Amniotic epithelial cell (primary cell): ENCODE measurements around the gene VPS72.

Experiments used
- DNase-seq: peaks from one replicate; pipeline ENCODE4 v3.0.0-alpha.2; 2010; ENCODE audit warnings: low read depth

Gene VPS72

GRCh38 chr1:151184211-151184610 is 5.8 kb downstream of the VPS72 start:
- no peak for DNase-seq

GRCh38 chr1:151176514-151177045 is 13.4 kb downstream of the VPS72 start:
- no peak for DNase-seq

- peak; percentile 13 for DNase-seq
Observed at GRCh38 chr1:151175863-151176262, 14.1 kb downstream of the VPS72 start, which contains the start of gene TMOD4. Gene TMOD4 (minus strand): TSS chr1:151175981. CDS start chr1:151174875, 1,106 bp downstream.

GRCh38 chr1:151175041-151175741 is 14.8 kb downstream of the VPS72 start:
- no peak for DNase-seq

- no peak for DNase-seq
Observed at GRCh38 chr1:151171190-151171589, 18.8 kb downstream of the VPS72 start.

- DNase-seq = no peak
Observed at GRCh38 chr1:151167116-151167515, 22.9 kb downstream of the VPS72 start.

- DNase-seq = peak; percentile 82
Observed at GRCh38 chr1:151166505-151166956, 23.5 kb downstream of the VPS72 start.

GRCh38 chr1:151165738-151166504 is 24.1 kb downstream of the VPS72 start, which contains the start of the genes LYSMD1 and SCNM1:
Gene LYSMD1 (minus strand): TSS chr1:151165902. CDS start chr1:151165258, 644 bp downstream.
Gene SCNM1 (plus strand): TSS chr1:151166144. CDS start chr1:151166153, 9 bp downstream.
- peak; percentile 99 for DNase-seq

GRCh38 chr1:151165281-151165737 is 24.7 kb downstream of the VPS72 start:
- peak; percentile 51 for DNase-seq

- peak; percentile 67 for DNase-seq
Observed at GRCh38 chr1:151164732-151165280, 25.2 kb downstream of the VPS72 start.

- DNase-seq = no peak
Observed at GRCh38 chr1:151159373-151159772, 30.6 kb downstream of the VPS72 start.

- no peak for DNase-seq
Observed at GRCh38 chr1:151158751-151159251, 31.2 kb downstream of the VPS72 start.

- no peak for DNase-seq
Observed at GRCh38 chr1:151158326-151158725, 31.7 kb downstream of the VPS72 start.

GRCh38 chr1:151157067-151157531 is 32.9 kb downstream of the VPS72 start:
- DNase-seq = no peak

- no peak for DNase-seq
Observed at GRCh38 chr1:151156515-151156819, 33.5 kb downstream of the VPS72 start, which contains the start of gene TNFAIP8L2. Gene TNFAIP8L2 (plus strand): TSS chr1:151156649. CDS start chr1:151158698, 2,049 bp downstream.

- no peak for DNase-seq
Observed at GRCh38 chr1:151147665-151148064, 42.3 kb downstream of the VPS72 start.

- peak; percentile 75 for DNase-seq
Observed at GRCh38 chr1:151147132-151147503, 42.9 kb downstream of the VPS72 start.

- peak; percentile 88 for DNase-seq
Observed at GRCh38 chr1:151146412-151147131, 43.4 kb downstream of the VPS72 start, which contains the start of gene SEMA6C. Gene SEMA6C (minus strand): TSS chr1:151146631. CDS start chr1:151142621, 4,010 bp downstream.

- no peak for DNase-seq
Observed at GRCh38 chr1:151146072-151146411, 44.0 kb downstream of the VPS72 start.

GRCh38 chr1:151145304-151146071 is 44.5 kb downstream of the VPS72 start:
- no peak for DNase-seq
